Caco-2 (cell line): Measurements from ENCODE around the gene INKA2. TPM values are rescaled to one million over a fixed set of nuclear protein-coding genes. Genes with fewer than 3 reads are reported as not detected.

Experiments
- BruUV-seq: library from RNA; stranded (reverse); fragments of 400-500 nt; replicated peaks from 2 replicates; lab custom pipeline; 2021; lab: Mats Ljungman, UMichigan
- CTCF ChIA-PET: fragments of 300-600 bp; sonication (Branson Sonifier 250); formaldehyde crosslinking; loops from one replicate; lab custom pipeline; 2022; ENCODE audit warnings: antibody characterized with exemption; lab: Charles Lee
- POLR2A ChIA-PET: fragments of 300-600 bp; sonication (Branson Sonifier 250); formaldehyde crosslinking; loops from one replicate; lab custom pipeline; 2022; ENCODE audit warnings: antibody characterized with exemption; lab: Charles Lee
- DNase-seq, 2 experiments: peaks; one replicate each; pipeline versions ENCODE4 v3.0.0 to v3.0.0-alpha.2; 2020 to 2022
- H3K27me3 ChIP-seq: replicated peaks from 2 replicates; pipeline ENCODE4 v1.6.0; 2011; ENCODE audit warnings: low read length; ENCODE audit not compliant: control insufficient read depth, insufficient read depth
- H3K36me3 ChIP-seq: 2 replicates; pipeline ENCODE4 v1.5.1; 2011; ENCODE audit warnings: low read length; ENCODE audit not compliant: control insufficient read depth, insufficient read depth
- H3K4me1 ChIP-seq: fragments of 250-450 bp; sonication (Bioruptor Pico); 2 replicates; pipeline ENCODE4 v1.5.1; 2020; ENCODE audit warnings: mild to moderate bottlenecking
- H3K4me3 ChIP-seq: 2 replicates; pipeline ENCODE4 v1.5.1; 2011; ENCODE audit warnings: low read depth, mild to moderate bottlenecking, control low read depth, low read length
- H3K9me3 ChIP-seq: fragments of 250-450 bp; sonication (Bioruptor Pico); 2 replicates; pipeline ENCODE4 v1.5.1; 2020; ENCODE audit warnings: mild to moderate bottlenecking, moderate library complexity
- H3K27ac Mint-ChIP-seq: one replicate; pipeline ENCODE4 v1.8.0; 2022; ENCODE audit warnings: mixed read lengths; ENCODE audit not compliant: unreplicated experiment
- H3K27me3 Mint-ChIP-seq: one replicate; pipeline ENCODE4 v1.8.0; 2022; ENCODE audit warnings: mixed read lengths; ENCODE audit not compliant: insufficient read depth, unreplicated experiment
- H3K36me3 Mint-ChIP-seq: one replicate; pipeline ENCODE4 v1.8.0; 2022; ENCODE audit warnings: mild to moderate bottlenecking, mixed read lengths; ENCODE audit not compliant: insufficient read depth, unreplicated experiment
- H3K4me1 Mint-ChIP-seq: one replicate; pipeline ENCODE4 v1.8.0; 2022; ENCODE audit warnings: low read depth, mixed read lengths; ENCODE audit not compliant: unreplicated experiment
- H3K4me3 Mint-ChIP-seq: one replicate; pipeline ENCODE4 v1.8.0; 2022; ENCODE audit warnings: mild to moderate bottlenecking, moderate library complexity, mixed read lengths; ENCODE audit not compliant: unreplicated experiment
- H3K9me3 Mint-ChIP-seq: one replicate; pipeline ENCODE4 v1.8.0; 2022; ENCODE audit warnings: mixed read lengths; ENCODE audit not compliant: unreplicated experiment
- CTCF ChIP-seq, 2 experiments: fragments of 200-600 bp in 1 of 2; IDR thresholded peaks; 1 replicate in 1 of 2; 2 replicates in 1 of 2; pipeline versions ENCODE4 v1.5.1 to v1.8.0; 2011 to 2022; ENCODE audit warnings: antibody characterized with exemption in 1 of 2, control low read depth in 1 of 2, inconsistent platforms in 1 of 2, low read depth in 1 of 2, low read length in 1 of 2, mild to moderate bottlenecking in 1 of 2, moderate library complexity in 1 of 2; ENCODE audit not compliant: insufficient read depth in 1 of 2, severe bottlenecking in 1 of 2, unreplicated experiment in 1 of 2
- intact Hi-C: fragments of 100-400 bp; cut with micrococcal nuclease; formaldehyde crosslinking; loops from one replicate; pipeline ENCODE4 v1.10.0; 2022; ENCODE audit not compliant: unreplicated experiment
- total RNA-seq: library from RNA; stranded (reverse); gene quantifications from 2 replicates; pipeline ENCODE4 v1.2.3, GENCODE V29; 2022

INKA2 gene
- total RNA-seq, 1 experiment from 2014 or later, result 5.8 TPM

- no TSS peak for BruUV-seq
- Mint-ChIP-seq H3K4me3 (no peak overlapping the region), H3K4me1 (peaks cover 17% of the 10 kb centered on the region), H3K27me3 (no peaks in the 10 kb centered on the region), H3K36me3 (no peaks in the 10 kb centered on the region), H3K27ac (no peak overlapping the region), H3K9me3 (no peaks in the 10 kb centered on the region)
- intact Hi-C loops, result no loop called here
- ChIA-PET CTCF (interaction anchor here (0.7 kb wide), 1 partner anchor 257 kb away, joined by 4 read pairs; no protein-coding TSS in a partner anchor), POLR2A (no interaction called here)
- no peak overlapping the region for H3K4me3 ChIP-seq
- no peaks in the 10 kb centered on the region for H3K9me3 ChIP-seq
- H3K27me3 ChIP-seq, result no peaks in the 10 kb centered on the region
- DNase-seq, result no peak
- H3K4me1 ChIP-seq, result peaks cover 13% of the 10 kb centered on the region
- H3K36me3 ChIP-seq, result no peaks in the 10 kb centered on the region
- no peak for TF ChIP-seq CTCF (IDR thresholded peaks at IDR 0.05; ENCODE audit: insufficient read depth in 1 of 2, low read depth in 1 of 2, low read length in 1 of 2, severe bottlenecking in 1 of 2, unreplicated experiment in 1 of 2)
Observed at GRCh38 chr1:111779546-111779945, 40.4 kb upstream of the INKA2 start.

GRCh38 chr1:111778541-111779051, 39.4 kb upstream of the INKA2 start:
- Mint-ChIP-seq H3K4me3 (peak overlapping the region; percentile 50), H3K27ac (peak overlapping the region; percentile 86), H3K4me1 (peaks cover 17% of the 10 kb centered on the region), H3K36me3 (no peaks in the 10 kb centered on the region), H3K27me3 (no peaks in the 10 kb centered on the region), H3K9me3 (no peaks in the 10 kb centered on the region)
- Histone ChIP-seq H3K9me3 (no peaks in the 10 kb centered on the region), H3K27me3 (no peaks in the 10 kb centered on the region), H3K4me1 (peaks cover 13% of the 10 kb centered on the region), H3K36me3 (no peaks in the 10 kb centered on the region), H3K4me3 (no peak overlapping the region)
- no peak for DNase-seq
- intact Hi-C loops, result no loop called here
- no TSS peak for BruUV-seq
- ChIA-PET POLR2A (no interaction called here), CTCF (no interaction called here)
- TF ChIP-seq CTCF (IDR thresholded peaks at IDR 0.05; ENCODE audit: insufficient read depth in 1 of 2, low read depth in 1 of 2, low read length in 1 of 2, severe bottlenecking in 1 of 2, unreplicated experiment in 1 of 2), result no peak

- H3K36me3 ChIP-seq, result no peaks in the 10 kb centered on the region
- Mint-ChIP-seq H3K27ac (peak overlapping the region; percentile 86), H3K4me1 (peaks cover 17% of the 10 kb centered on the region), H3K9me3 (no peaks in the 10 kb centered on the region), H3K4me3 (no peak overlapping the region), H3K27me3 (no peaks in the 10 kb centered on the region), H3K36me3 (no peaks in the 10 kb centered on the region)
- CTCF ChIA-PET, result no interaction called here
- BruUV-seq, result no TSS peak
- no peak for DNase-seq
- no peaks in the 10 kb centered on the region for H3K27me3 ChIP-seq
- intact Hi-C loops, result no loop called here
- H3K4me3 ChIP-seq, result no peak overlapping the region
- POLR2A ChIA-PET, result no interaction called here
- no peak for TF ChIP-seq CTCF (IDR thresholded peaks at IDR 0.05; ENCODE audit: insufficient read depth in 1 of 2, low read depth in 1 of 2, low read length in 1 of 2, severe bottlenecking in 1 of 2, unreplicated experiment in 1 of 2)
- H3K4me1 ChIP-seq, result peaks cover 13% of the 10 kb centered on the region
- no peaks in the 10 kb centered on the region for H3K9me3 ChIP-seq
Observed at GRCh38 chr1:111778066-111778465, 38.9 kb upstream of the INKA2 start.
